ENCODE data around the gene BEAN1.
"Not testable (repeated sequence)": the region's sequence is repeated elsewhere in the genome, so short reads cannot be mapped to it uniquely, and the experiment has no call there.

Gene BEAN1

GRCh38 chr16:66487580-66488275, 60.6 kb downstream of the BEAN1 start:
- DNase-seq = no peak

- no peak for DNase-seq
Measured at GRCh38 chr16:66488505-66488904, 61.4 kb downstream of the BEAN1 start.

- no peak for DNase-seq
Measured at GRCh38 chr16:66489385-66489784, 62.3 kb downstream of the BEAN1 start.

- DNase-seq = no peak
Measured at GRCh38 chr16:66489818-66490217, 62.7 kb downstream of the BEAN1 start.

- DNase-seq = no peak
Measured at GRCh38 chr16:66490774-66491715, 64.0 kb downstream of the BEAN1 start.

DNA sequence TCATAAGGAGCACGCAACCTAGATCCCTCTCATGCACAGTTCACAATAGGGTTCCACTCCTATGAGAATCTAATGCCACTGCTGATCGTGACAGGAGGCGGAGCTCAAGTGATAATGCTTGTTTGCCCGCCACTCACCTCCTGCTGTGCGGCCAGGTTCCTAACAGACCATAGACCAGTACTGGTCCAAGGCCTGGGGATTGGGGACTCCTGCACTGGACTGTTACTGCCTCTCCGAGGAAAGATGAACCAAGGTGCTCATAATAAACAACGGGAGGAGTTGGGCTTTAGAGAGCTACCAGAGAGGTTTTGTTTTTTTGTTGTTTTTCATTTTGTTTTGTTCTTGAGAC, 64.6 kb downstream of the BEAN1 start:
- no peak for DNase-seq

DNA sequence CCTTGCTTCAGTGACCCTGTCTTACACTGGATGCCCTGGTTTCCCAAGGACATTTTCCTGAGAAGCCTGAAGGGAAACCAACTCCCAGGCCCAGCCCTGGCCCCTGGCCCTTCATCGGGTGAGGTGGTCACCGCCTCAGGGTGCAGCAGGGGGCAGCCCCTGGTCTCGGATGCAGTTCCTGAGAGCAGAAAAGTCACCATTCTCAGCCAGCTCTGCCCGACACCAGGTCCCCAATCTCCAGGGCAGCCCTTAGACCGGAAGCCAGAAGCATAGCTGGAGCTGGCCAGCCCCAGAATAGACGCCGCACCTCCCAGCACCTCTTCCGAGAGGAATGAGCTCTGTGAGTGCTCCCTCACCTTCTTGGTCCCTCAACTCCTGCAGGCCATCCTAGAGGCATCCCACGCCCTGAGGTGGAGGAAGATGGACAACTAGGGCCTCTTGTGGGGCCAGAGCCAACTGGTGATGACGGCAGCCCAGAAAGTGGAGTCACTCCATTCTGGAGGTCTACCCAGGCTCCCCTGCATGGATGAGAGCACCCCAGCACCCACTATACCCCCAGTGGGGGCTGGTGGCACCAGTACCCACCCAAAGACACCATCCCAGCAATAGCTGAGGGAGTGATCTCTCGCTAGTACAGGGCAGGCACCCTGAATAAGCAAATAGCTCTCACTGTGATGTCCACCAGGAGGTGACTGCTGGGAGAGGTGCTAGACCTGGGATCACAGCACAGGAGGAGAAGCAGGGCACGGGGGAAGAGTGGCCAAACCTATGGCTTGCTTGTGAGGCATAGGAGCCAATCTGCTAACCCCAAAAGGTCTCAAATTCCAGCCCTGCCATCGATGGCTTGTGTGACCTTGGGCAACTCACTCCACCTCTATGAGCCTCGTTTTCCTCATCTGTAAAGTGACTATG, 66.7 kb downstream of the BEAN1 start:
- DNase-seq = no peak

- DNase-seq = no peak
Measured at GRCh38 chr16:66494916-66495315, 67.8 kb downstream of the BEAN1 start.

GRCh38 chr16:66495440-66495839, 68.3 kb downstream of the BEAN1 start:
- DNase-seq = no peak

DNA sequence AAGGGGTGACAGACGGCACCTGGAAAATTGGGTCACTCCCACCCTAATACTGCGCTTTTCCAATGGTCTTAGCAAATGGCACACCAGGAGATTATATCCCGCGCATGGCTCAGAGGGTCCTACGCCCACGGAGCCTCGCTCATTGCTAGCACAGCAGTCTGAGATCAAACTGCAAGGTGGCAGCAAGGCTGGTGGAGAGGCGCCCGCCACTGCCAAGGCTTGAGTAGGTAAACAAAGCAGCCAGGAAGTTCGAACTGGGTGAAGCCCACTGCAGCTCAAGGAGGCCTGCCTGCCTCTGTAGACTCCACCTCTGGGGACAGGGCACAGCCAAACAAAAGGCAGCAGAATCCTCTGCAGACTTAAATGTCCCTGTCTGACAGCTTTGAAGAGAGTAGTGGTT, 69.1 kb downstream of the BEAN1 start:
- DNase-seq = not testable (repeated sequence)

- DNase-seq = not testable (repeated sequence)
Measured at GRCh38 chr16:66497921-66498320, 70.8 kb downstream of the BEAN1 start.

- not testable (repeated sequence) for DNase-seq
Measured at GRCh38 chr16:66501563-66501962, 74.5 kb downstream of the BEAN1 start.

DNA sequence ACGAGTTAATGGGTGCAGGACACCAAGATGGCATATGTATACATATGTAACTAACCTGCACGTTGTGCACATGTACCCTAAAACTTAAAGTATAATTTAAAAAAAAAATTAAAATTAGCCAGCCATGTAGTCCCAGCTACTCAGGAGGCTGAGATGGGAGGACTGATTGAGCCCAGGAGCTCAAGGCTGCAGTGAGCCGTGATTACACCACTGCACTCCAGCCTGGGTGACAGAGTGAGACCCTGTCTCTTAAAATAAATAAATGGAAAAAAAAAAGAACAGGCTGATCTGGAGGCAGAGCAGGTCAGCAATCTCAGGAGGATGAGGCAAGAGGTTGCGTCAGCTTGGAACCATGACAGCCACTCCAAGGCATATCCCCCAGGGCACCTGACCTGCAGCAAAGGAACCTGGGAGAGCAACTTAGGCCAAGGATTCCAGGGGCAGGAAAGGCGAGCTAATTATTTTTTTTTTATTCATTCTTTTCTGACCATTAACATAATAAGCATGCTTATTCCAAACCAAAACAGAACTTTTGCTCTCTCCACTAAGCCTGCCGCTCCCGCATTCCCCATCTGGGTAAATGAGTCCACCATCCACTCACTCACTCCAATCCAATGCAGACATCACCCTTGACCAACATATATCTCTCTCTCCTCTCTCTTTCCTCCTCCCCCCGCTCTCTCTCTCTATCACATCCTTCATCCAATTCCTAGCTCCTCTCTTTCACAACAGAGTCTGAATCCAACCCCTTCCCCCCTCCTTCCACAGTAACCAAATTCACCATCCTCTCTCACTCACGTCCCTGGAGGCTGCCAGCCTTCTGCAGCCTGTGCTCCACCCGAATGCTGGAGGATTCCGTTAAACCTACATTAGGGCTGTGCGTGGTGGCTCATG, 75.2 kb downstream of the BEAN1 start:
- no peak for DNase-seq

- no peak for DNase-seq
Measured at GRCh38 chr16:66503030-66503429, 75.9 kb downstream of the BEAN1 start.

- DNase-seq = no peak
Measured at GRCh38 chr16:66503612-66504011, 76.5 kb downstream of the BEAN1 start.

GRCh38 chr16:66507731-66508239, 80.7 kb downstream of the BEAN1 start:
- DNase-seq = no peak

DNA sequence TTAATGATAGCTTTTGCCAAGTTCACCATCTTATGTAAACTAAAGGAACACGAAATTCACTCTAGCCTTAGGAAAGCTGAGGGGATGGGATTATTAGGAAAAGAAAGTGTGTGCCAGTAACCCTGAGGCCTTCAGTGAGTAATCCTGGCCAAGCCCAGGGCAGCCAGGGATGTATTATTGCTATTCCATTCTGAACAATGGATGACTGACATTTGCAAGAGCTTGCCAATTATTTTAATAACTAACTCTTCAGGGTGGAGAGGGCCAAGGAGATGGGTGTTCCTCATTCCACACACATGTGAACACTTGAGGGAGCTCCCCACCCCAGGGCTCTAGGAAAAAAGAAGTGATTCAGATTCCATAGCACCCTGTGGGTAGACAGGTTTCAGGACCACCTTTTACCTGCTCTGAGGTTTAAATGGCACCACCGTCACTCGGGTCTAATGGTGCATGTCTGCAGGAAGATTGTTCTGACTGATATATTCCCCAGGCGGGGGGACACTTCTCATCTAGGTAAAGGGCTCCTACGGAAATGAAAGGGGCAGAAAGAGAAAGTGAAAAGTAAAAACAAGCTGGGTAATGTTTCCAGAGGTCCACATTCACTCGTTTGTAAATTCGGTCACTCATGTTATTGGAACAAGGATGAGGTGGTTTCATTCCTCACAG, 81.3 kb downstream of the BEAN1 start:
- no peak for DNase-seq

DNA sequence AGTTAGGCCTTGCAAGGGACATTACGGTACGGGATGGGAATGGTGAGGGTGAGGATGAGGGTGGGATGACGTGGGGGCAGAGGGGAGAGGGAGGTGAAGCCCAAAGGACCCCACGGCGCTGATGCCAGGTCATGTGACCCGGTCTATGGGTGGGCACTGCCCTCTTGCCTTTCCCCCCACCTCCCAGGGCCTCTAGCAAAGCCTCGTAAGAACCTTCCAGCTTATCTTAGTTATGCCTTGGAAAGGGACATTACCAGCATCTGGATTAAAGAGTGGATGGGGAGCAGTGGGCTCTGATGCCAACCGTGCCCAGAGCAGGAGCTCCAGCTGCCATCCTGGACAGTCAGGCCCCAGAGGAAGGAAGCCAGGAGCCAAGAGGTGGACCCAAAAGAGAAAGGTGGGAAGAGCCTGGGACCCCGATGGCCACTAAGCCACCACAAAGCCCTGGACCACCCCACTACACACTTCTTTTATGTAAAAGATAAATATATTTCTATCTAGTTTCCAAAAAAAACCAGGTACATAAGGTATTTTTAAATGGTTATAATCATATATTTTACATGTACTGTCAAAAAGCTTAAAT, 81.9 kb downstream of the BEAN1 start:
- no peak for DNase-seq

- DNase-seq = no peak
Measured at GRCh38 chr16:66509576-66509975, 82.5 kb downstream of the BEAN1 start.

DNA sequence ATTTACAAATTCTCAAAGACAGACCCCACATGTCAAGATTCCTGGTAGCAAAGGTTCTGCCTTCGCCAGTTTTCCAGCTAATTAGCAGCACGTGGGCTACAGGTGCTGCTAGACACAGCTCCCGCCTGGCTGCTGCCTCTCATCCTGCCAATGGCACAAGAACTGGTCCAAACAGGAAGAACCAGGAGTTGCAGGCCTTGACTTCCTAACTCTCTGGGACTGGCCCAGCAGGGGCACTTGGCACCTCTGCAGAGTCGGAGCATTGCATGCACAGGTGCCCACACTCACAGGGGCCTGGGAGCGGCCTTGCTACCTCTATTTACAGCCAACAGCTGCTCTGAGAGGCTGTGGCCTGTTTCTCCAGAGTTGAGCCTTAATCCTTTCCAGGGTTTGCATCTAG, 83.2 kb downstream of the BEAN1 start:
- DNase-seq = no peak
